OCI-LY7 (cell line): ENCODE data around the gene SCN4B. TPM values are rescaled to one million over a fixed set of nuclear protein-coding genes. Genes with fewer than 3 reads are reported as not detected.

ENCODE experiments used
- BruUV-seq: library from RNA; stranded (reverse); fragments of 400-500 nt; replicated peaks from 2 replicates; lab custom pipeline; 2021; lab: Mats Ljungman, UMichigan
- CTCF ChIA-PET: fragments of 300-600 bp; sonication (Branson Sonifier 250); formaldehyde crosslinking; loops from one replicate; lab custom pipeline; 2022; ENCODE audit warnings: antibody characterized with exemption; ENCODE audit not compliant: unreplicated experiment; lab: Charles Lee
- POLR2A ChIA-PET: fragments of 300-600 bp; sonication (Branson Sonifier 250); formaldehyde crosslinking; loops from one replicate; lab custom pipeline; 2022; ENCODE audit warnings: antibody characterized with exemption; lab: Charles Lee
- DNase-seq: peaks from one replicate; pipeline ENCODE4 v3.0.0-alpha.2; 2015; ENCODE audit warnings: low spot score
- H2AFZ ChIP-seq: fragments of 200-600 bp; sonication (generic), shearing (Covaris generic); 2 replicates; pipeline ENCODE4 v1.6.1; 2014; ENCODE audit warnings: mild to moderate bottlenecking, antibody characterized with exemption, low read length, moderate library complexity
- H3K27ac ChIP-seq: fragments of 200-600 bp; sonication (generic); 2 replicates; pipeline ENCODE4 v1.5.1; 2014; ENCODE audit warnings: mixed run types, low read depth, mild to moderate bottlenecking, moderate library complexity, low read length, inconsistent platforms; ENCODE audit not compliant: poor library complexity, severe bottlenecking
- H3K36me3 ChIP-seq: fragments of 200-600 bp; sonication (generic); 2 replicates; pipeline ENCODE4 v1.6.1; 2014; ENCODE audit warnings: mild to moderate bottlenecking, antibody characterized with exemption, low read length, moderate library complexity, mixed read lengths; ENCODE audit not compliant: insufficient read depth
- H3K4me1 ChIP-seq: fragments of 200-600 bp; sonication (generic); 2 replicates; pipeline ENCODE4 v1.5.1; 2014; ENCODE audit warnings: mild to moderate bottlenecking, low read length; ENCODE audit not compliant: insufficient read depth, poor library complexity, severe bottlenecking
- H3K4me2 ChIP-seq: fragments of 200-600 bp; sonication (generic); 2 replicates; pipeline ENCODE4 v1.6.1; 2014; ENCODE audit warnings: mild to moderate bottlenecking, low read length
- H3K4me3 ChIP-seq: fragments of 200-600 bp; sonication (generic); 2 replicates; pipeline ENCODE4 v1.5.1; 2014; ENCODE audit warnings: mild to moderate bottlenecking, low read depth, low read length; ENCODE audit not compliant: poor library complexity, severe bottlenecking
- H3K79me2 ChIP-seq: fragments of 200-600 bp; sonication (generic); 2 replicates; pipeline ENCODE4 v1.6.1; 2016; ENCODE audit warnings: low read depth, mild to moderate bottlenecking, low read length, moderate library complexity, mixed read lengths; ENCODE audit not compliant: insufficient read depth
- H3K9me2 ChIP-seq: fragments of 200-600 bp; sonication (generic); 2 replicates; pipeline ENCODE4 v1.6.1; 2016; ENCODE audit warnings: mild to moderate bottlenecking, low read length, mixed read lengths; ENCODE audit not compliant: insufficient read depth
- H3K9me3 ChIP-seq: fragments of 200-600 bp; sonication (generic); 2 replicates; pipeline ENCODE4 v1.6.1; 2014; ENCODE audit warnings: mild to moderate bottlenecking, mixed run types, low read length, mixed read lengths
- H4K20me1 ChIP-seq: fragments of 200-600 bp; sonication (generic); 2 replicates; pipeline ENCODE4 v1.6.1; 2014; ENCODE audit warnings: mild to moderate bottlenecking, antibody characterized with exemption, low read length, moderate library complexity, mixed read lengths; ENCODE audit not compliant: insufficient read depth
- CTCF ChIP-seq: fragments of 200-600 bp; sonication (generic); conservative IDR thresholded peaks from 2 replicates; pipeline ENCODE4 v1.5.1; 2014; ENCODE audit warnings: mild to moderate bottlenecking, antibody characterized with exemption, low read length, moderate library complexity, mixed read lengths
- EZH2phosphoT487 ChIP-seq: fragments of 200-600 bp; sonication (generic); IDR thresholded peaks from 2 replicates; pipeline ENCODE4 v1.6.1; 2018; ENCODE audit warnings: low read depth, borderline replicate concordance, mild to moderate bottlenecking, mixed run types, antibody characterized with exemption, low read length, moderate library complexity, mixed read lengths
- intact Hi-C: fragments of 100-400 bp; cut with micrococcal nuclease; formaldehyde crosslinking; loops from one replicate; pipeline ENCODE4 v1.10.0; 2022; ENCODE audit not compliant: unreplicated experiment
- total RNA-seq, 2 experiments: library from RNA; depleted of rRNA in 1 of 2; stranded (reverse); fragments of >200 nt in 1 of 2; shearing (Covaris generic) in 1 of 2; gene quantifications; 2 replicates each; pipeline ENCODE4 v1.2.3, GENCODE V29; 2014 to 2022

Gene SCN4B
- total RNA-seq, 2 experiments from 2014 or later = not detected

- Histone ChIP-seq H3K27ac (no peak overlapping the region), H3K79me2 (no peaks in the 10 kb centered on the region), H3K9me3 (no peaks in the 10 kb centered on the region), H2AFZ (no peak overlapping the region), H4K20me1 (no peaks in the 10 kb centered on the region), H3K4me3 (no peak overlapping the region), H3K9me2 (no peaks in the 10 kb centered on the region), H3K36me3 (no peaks in the 10 kb centered on the region), H3K4me2 (no peak overlapping the region), H3K4me1 (no peaks in the 10 kb centered on the region)
- intact Hi-C loops = no loop called here
- BruUV-seq = no TSS peak
- ChIA-PET CTCF (no interaction called here), POLR2A (interaction anchor here (0.7 kb wide), 2 partner anchors 9 to 38 kb away, joined by 3 read pairs; no protein-coding TSS in a partner anchor)
- no peak for DNase-seq
- TF ChIP-seq EZH2phosphoT487 = no peak
Observed at GRCh38 chr11:118129471-118130172, 23.0 kb downstream of the SCN4B start.

GRCh38 chr11:118128721-118129470, 23.7 kb downstream of the SCN4B start:
- no peaks in the 10 kb centered on the region for H3K4me1 ChIP-seq
- DNase-seq = no peak
- H3K27ac ChIP-seq = no peak overlapping the region
- TF ChIP-seq EZH2phosphoT487 (no peak), CTCF (no peak)
- H3K79me2 ChIP-seq = no peaks in the 10 kb centered on the region
- CTCF ChIA-PET = no interaction called here
- no peaks in the 10 kb centered on the region for H3K9me2 ChIP-seq
- BruUV-seq = no TSS peak
- H4K20me1 ChIP-seq = no peaks in the 10 kb centered on the region
- H3K4me2 ChIP-seq = no peak overlapping the region
- no peak overlapping the region for H3K4me3 ChIP-seq
- POLR2A ChIA-PET = no interaction called here
- no peak overlapping the region for H2AFZ ChIP-seq
- no peaks in the 10 kb centered on the region for H3K36me3 ChIP-seq
- no peaks in the 10 kb centered on the region for H3K9me3 ChIP-seq
- intact Hi-C loops = no loop called here

GRCh38 chr11:118128310-118128709, 24.3 kb downstream of the SCN4B start:
- H3K9me2 ChIP-seq = no peaks in the 10 kb centered on the region
- H3K9me3 ChIP-seq = no peaks in the 10 kb centered on the region
- H3K36me3 ChIP-seq = no peaks in the 10 kb centered on the region
- H3K79me2 ChIP-seq = no peaks in the 10 kb centered on the region
- POLR2A ChIA-PET = no interaction called here
- H2AFZ ChIP-seq = no peak overlapping the region
- H3K4me1 ChIP-seq = no peaks in the 10 kb centered on the region
- TF ChIP-seq CTCF = no peak
- no peak for TF ChIP-seq EZH2phosphoT487
- H4K20me1 ChIP-seq = no peaks in the 10 kb centered on the region
- intact Hi-C loops = no loop called here
- no peak overlapping the region for H3K4me3 ChIP-seq
- BruUV-seq = no TSS peak
- no peak for DNase-seq
- CTCF ChIA-PET = no interaction called here
- H3K27ac ChIP-seq = no peak overlapping the region
- no peak overlapping the region for H3K4me2 ChIP-seq
